ENCODE measurements around the gene EXOC1. TPM values are rescaled to one million over a fixed set of nuclear protein-coding genes. Genes with fewer than 3 reads are reported as not detected.

The EXOC1 gene
- total and polyA plus RNA-seq, 10 donors, result 15.6 to 52.8 (median 43.0) TPM

- Histone ChIP-seq H3K4me1 (peaks cover 4 to 28% (median 15%) of the 10 kb centered on the region in 6 donors), H3K27ac (peak overlapping the region in 1 of 8 donors; percentile 59), H3K36me3 (peaks cover 0 to 78% (median 52%) of the 10 kb centered on the region in 6 donors), H3K9me3 (no peaks in the 10 kb centered on the region), H3K27me3 (replicated peaks in 1 of 7) (no peaks in the 10 kb centered on the region), H3K4me3 (no peak overlapping the region)
- DNase-seq, result no peak
- intact Hi-C loops (cut with DNase I; ENCODE audit: low total_unique reads), result no loop called here
- 61 to 82% (median 69%) methylated on average over 2 of the region's 2 CpGs for WGBS, 5 donors
- no peak for TF ChIP-seq POLR2A (IDR thresholded peaks at IDR 0.05)
- TF ChIP-seq CTCF (IDR thresholded peaks at IDR 0.05 in 8 of 11, conservative IDR thresholded peaks at IDR 0.05 in 3 of 11), result no peak
- no peak for TF ChIP-seq POLR2AphosphoS5 (IDR thresholded peaks at IDR 0.05)
Observed at GRCh38 chr4:55865228-55865806, 11.9 kb downstream of the EXOC1 start.

GRCh38 chr4:55866290-55866907, 13.0 kb downstream of the EXOC1 start:
- H3K4me1 ChIP-seq, result peaks cover 4 to 28% (median 15%) of the 10 kb centered on the region in 6 donors
- TF ChIP-seq CTCF (IDR thresholded peaks at IDR 0.05 in 8 of 11, conservative IDR thresholded peaks at IDR 0.05 in 3 of 11) (no peak), POLR2AphosphoS5 (IDR thresholded peaks at IDR 0.05) (no peak), POLR2A (IDR thresholded peaks at IDR 0.05) (no peak)
- DNase-seq, result no peak
- no peak overlapping the region for H3K4me3 ChIP-seq
- no peaks in the 10 kb centered on the region for H3K9me3 ChIP-seq
- H3K27ac ChIP-seq, result peak overlapping the region in 7 of 8 donors; percentile 19 to 59 (median 45)
- intact Hi-C loops (cut with DNase I; ENCODE audit: low total_unique reads), result no loop called here
- 57 to 75% (median 63%) methylated on average over 2 of the region's 2 CpGs for WGBS, 5 donors
- H3K36me3 ChIP-seq, result peaks cover 0 to 78% (median 56%) of the 10 kb centered on the region in 6 donors
- H3K27me3 ChIP-seq (replicated peaks in 1 of 7), result no peaks in the 10 kb centered on the region

- WGBS, 5 donors, result 16 to 21% (median 18%) methylated on average over 4 of the region's 4 CpGs
- no peaks in the 10 kb centered on the region for H3K27me3 ChIP-seq (replicated peaks in 1 of 7)
- peaks cover 0 to 78% (median 59%) of the 10 kb centered on the region in 6 donors for H3K36me3 ChIP-seq
- DNase-seq, result no peak
- TF ChIP-seq POLR2A (IDR thresholded peaks at IDR 0.05) (no peak), POLR2AphosphoS5 (IDR thresholded peaks at IDR 0.05) (no peak), CTCF (IDR thresholded peaks at IDR 0.05 in 8 of 11, conservative IDR thresholded peaks at IDR 0.05 in 3 of 11) (peak in 10 of 11 experiments; percentile 53 to 83 (median 76))
- H3K27ac ChIP-seq, result peak overlapping the region in 3 of 8 donors; percentile 19 to 53 (median 45)
- H3K4me1 ChIP-seq, result peaks cover 4 to 28% (median 15%) of the 10 kb centered on the region in 6 donors
- intact Hi-C loops (cut with DNase I; ENCODE audit: low total_unique reads), result no loop called here
- H3K9me3 ChIP-seq, result no peaks in the 10 kb centered on the region
- H3K4me3 ChIP-seq, result no peak overlapping the region
Observed at GRCh38 chr4:55866973-55867574, 13.6 kb downstream of the EXOC1 start.

GRCh38 chr4:55868581-55869090, 15.2 kb downstream of the EXOC1 start:
- no peak for DNase-seq
- H3K4me1 ChIP-seq, result peaks cover 4 to 28% (median 15%) of the 10 kb centered on the region in 6 donors
- no peak overlapping the region for H3K4me3 ChIP-seq
- 92 to 98% (median 97%) methylated on average over 1 of the region's 1 CpG for WGBS, 5 donors
- no peaks in the 10 kb centered on the region for H3K27me3 ChIP-seq (replicated peaks in 1 of 7)
- peaks cover 0 to 78% (median 55%) of the 10 kb centered on the region in 6 donors for H3K36me3 ChIP-seq
- TF ChIP-seq POLR2AphosphoS5 (IDR thresholded peaks at IDR 0.05) (no peak), POLR2A (IDR thresholded peaks at IDR 0.05) (no peak), CTCF (IDR thresholded peaks at IDR 0.05 in 8 of 11, conservative IDR thresholded peaks at IDR 0.05 in 3 of 11) (no peak)
- H3K27ac ChIP-seq, result no peak overlapping the region
- H3K9me3 ChIP-seq, result no peaks in the 10 kb centered on the region
- intact Hi-C loops (cut with DNase I; ENCODE audit: low total_unique reads), result no loop called here

Data from spleen (tissue), 11 donors.